Measurements from ENCODE around the gene NUMA1.

The NUMA1 gene

DNA sequence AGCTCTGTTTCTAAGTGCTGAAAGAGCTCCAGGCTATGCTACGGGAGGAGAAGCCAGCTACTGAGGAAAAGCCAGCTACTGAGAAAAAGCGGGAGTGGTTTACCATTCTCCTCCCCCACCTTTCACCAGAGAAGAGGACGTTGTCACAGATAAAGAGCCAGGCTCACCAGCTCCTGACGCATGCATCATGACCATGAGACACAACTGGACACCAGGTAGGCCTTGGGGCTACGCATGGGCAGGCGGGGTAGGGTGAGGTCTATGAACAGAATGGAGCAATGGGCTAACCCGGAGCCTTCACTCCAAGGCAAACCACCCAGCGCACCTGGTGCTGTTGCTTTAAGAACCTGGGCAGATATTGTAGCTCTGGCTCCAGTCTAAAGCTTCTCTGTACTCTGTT, 80.5 kb downstream of the NUMA1 start:
- DNase-seq (ENCODE audit: low spot score), result no peak

DNA sequence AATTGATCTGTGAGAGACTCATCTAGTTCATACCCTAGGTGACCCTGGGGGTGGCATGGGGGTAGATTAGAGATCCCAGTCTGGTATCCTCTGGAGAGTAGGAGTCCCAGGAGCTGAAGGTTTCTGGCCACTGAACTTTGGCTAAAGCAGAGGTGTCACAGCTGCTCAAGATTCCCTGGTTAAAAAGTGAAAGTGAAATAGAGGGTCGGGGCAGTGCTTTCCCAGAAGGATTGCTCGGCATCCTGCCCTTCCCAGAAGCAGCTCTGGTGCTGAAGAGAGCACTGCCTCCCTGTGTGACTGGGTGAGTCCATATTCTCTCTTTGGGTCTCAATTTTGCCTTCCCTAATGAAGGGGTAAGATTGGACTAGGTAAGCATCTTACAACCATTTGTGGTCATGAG, 81.0 kb downstream of the NUMA1 start:
- peak; percentile 77 for DNase-seq (ENCODE audit: low spot score)

DNA sequence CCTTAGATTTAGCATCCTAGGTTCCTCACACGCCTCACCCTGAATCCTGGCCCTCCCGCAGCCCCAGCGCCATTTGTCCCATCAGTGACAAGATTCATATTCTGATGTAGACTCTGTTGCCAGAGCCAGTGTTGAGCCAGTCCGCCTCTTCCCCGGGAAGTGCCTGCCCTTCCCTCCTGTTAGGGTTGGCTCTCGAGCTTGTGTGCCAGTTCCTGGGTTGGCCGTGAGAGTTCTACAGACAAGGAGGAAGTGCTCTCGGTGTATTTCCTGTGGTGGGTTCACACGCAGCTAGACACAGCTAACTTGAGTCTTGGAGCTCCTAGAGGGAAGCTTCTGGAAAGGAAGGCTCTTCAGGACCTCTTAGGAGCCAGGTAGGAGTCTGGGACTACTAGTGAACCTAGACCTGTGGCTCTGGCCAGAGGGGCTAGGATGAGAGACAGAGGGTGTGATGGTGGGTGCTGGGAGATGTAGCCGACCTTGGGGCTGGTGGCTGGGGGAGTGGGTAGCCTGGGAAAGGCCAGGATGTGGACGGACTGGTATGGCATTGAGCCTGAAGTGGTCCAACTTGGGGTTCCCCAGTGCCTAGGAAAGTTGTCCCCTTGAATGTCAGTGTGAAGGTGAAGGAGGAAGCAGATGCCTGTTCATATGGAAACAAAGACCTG, 81.6 kb downstream of the NUMA1 start, which contains the start of gene IL18BP:
TSS of gene IL18BP (plus strand) at position 261 of the 662 bp plus-strand sequence. CDS start 1,076 bp downstream, outside the sequence.
- no peak for DNase-seq (ENCODE audit: low spot score)

- DNase-seq (ENCODE audit: low spot score), result no peak
These were observed 82.3 kb downstream of the NUMA1 start for GRCh38 chr11:71998061-71998460.

GRCh38 chr11:71997594-71997993, 82.7 kb downstream of the NUMA1 start:
- no peak for DNase-seq (ENCODE audit: low spot score)

DNA sequence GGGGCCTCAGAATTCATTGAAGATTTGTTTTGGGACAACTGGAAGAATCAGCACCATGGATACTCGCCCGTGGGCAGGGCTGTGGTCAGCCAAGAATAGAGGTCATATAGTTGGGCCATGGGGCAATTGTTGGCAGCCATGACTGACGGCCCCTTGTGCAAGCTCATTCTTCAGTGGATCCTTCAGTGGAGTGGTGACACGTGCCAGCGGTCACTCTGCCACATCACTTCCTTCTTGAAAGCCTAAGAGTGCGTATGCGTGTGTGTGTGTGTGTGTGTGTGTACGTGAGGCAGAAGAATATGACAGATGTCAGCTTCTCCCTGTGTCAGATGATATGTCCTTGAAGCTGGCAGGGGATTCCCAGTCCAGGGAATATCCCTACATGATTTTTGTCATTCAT, 83.4 kb downstream of the NUMA1 start:
- DNase-seq (ENCODE audit: low spot score), result no peak

DNA sequence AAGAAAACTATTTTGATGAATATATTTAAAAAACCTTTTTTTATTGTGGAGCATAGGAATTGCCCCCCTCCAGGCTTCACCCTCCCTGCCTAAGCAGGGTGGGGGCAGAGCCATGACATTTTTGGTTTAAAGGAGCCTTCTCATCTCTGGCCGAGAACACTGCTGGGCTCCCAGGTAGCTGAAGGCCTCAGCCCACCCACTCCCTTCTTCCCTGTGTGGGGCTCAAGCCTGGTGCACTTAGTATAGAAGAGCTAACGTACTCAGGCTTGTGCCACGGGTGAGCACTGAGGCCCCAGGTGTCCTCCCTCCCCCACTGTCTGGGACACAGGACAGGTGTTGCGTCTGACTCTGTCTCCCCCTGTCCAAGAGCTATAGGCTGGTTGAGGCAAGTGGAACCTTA, 83.8 kb downstream of the NUMA1 start:
- DNase-seq (ENCODE audit: low spot score), result no peak

GRCh38 chr11:71995726-71996291, 84.5 kb downstream of the NUMA1 start:
- no peak for DNase-seq (ENCODE audit: low spot score)

DNA sequence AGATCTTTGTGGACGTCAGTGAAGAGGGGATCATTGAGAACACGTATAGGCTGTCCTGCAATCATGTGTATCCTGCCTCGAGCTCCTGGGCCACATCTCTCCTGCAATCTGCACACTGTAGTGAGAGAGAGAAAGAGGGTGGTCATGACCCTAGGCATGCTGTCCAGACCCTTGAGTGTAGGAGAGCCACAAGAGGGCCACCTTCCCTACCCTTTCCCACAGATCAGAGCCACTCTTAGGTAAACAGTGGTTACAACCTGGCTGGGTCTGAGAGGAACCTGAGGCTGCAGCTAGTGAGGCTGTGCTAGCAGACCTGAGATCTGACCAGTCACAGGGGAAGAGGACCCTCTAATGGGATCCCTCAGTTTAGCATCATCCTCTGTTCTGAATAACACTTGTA, 85.6 kb downstream of the NUMA1 start:
- DNase-seq (ENCODE audit: low spot score), result no peak

- DNase-seq (ENCODE audit: low spot score), result no peak
These were observed 88.1 kb downstream of the NUMA1 start for GRCh38 chr11:71992136-71992730.

GRCh38 chr11:71991494-71991893, 88.8 kb downstream of the NUMA1 start:
- DNase-seq (ENCODE audit: low spot score), result no peak

GRCh38 chr11:71990701-71991100, 89.6 kb downstream of the NUMA1 start:
- no peak for DNase-seq (ENCODE audit: low spot score)

DNA sequence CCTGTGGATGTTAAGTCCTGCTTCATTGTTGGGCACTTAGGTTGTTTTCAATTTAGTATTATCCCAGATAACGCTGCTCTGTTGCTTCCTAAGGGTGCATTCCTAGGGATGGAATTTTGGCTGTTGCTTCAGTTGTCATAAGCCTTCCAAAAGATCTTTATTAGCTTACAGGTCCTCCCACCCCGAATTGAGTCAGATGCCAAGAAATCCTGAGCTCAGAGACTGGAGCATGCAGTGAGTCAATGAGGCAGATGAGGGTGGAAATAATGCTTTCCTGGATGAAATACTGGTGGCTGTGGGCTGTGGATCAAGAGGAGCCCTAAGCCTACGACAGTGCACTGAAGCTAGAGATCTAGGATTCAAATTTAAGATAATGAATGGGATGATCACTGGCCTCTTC, 92.3 kb downstream of the NUMA1 start:
- peak; percentile 45 for DNase-seq (ENCODE audit: low spot score)

DNA sequence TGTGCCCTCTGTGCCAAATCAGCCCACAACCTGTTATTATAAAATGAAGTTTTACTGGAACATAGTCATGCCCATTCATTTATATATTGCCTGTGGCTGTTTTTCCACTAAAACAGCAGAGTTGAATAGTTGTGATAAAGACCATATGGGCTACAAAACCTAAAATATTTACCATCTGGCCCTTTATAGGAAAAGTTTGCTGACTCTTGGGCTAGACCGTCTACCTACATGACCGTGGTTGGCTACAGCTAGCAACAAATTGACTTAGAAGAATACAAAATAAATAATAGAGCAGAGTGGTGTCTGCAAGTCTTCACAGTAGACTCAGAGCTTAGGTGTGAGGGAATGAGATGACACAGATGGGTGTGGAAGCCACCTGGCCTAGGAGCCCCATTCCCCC, 92.8 kb downstream of the NUMA1 start:
- DNase-seq (ENCODE audit: low spot score), result no peak

DNA sequence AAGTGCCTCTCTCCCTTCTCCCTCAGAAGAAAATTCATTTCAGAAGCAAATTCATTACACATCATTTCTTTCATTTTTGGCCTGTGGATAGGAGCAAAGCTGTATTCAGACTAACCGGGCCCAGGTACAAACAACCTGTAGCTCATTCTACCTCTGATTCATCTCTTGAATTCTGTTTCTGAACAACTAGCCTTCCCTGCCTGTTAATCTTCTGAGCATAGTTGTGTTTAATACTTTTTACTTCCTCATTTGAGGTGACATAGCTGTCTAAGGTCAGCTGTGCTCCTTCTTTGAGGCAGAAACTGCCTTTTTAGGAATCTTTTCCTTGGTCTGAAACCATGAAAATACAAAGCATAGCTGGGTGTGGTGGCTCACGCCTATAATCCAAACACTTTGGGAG, 94.2 kb downstream of the NUMA1 start:
- no peak for DNase-seq (ENCODE audit: low spot score)

DNA sequence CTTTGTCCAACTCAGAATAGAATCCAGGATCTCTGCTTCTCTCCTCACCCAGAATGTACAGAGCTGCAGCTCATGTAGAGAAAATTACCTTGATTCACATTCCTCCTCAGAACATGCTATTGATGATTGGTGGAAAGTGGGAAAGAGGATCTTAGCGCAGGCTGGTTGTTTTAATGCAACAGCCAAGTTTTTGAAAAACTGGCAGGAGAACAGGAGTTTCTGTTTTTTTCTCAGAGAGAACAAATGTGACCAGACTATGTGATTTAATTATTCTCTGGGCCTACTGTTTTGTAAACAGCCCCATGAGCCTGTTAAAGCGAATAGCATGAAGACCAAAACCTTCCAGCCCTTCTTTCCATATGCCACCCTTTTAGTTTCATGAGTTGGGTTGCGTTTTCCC, 100.7 kb downstream of the NUMA1 start:
- DNase-seq (ENCODE audit: low spot score), result no peak

GRCh38 chr11:71979094-71979493, 101.2 kb downstream of the NUMA1 start:
- DNase-seq (ENCODE audit: low spot score), result no peak

DNA sequence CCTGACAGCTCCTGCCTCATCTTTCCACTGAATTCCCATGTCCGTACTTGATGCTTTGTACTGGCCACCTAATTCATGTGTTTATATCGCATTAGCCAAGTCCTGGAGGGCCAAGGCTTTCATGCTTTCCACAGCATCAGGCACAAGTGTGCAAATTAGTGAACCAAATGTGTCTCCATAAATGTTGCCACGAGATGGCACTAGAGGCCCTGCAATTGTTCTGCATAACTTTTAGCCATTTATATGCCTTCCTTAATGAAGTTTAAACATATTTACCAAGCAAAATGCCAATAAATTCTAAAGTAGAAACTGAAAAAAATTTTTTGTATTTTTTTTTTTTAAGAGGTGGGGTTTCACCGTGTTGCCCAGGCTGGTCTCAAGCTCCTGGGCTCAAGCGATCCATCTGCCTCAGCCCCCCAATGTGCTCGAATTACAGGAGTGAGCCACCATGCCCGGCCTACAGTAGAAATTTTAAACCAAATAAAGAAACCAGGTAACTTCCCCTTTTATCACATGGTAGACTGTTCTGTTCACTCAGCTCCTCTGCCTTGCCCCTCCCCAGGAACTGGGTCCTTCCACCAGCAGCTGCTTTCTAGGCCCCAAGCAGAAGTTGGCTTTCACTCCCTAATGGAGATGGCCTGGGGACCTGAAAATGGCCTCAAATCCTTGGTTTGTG, 102.5 kb downstream of the NUMA1 start:
- peak; percentile 49 for DNase-seq (ENCODE audit: low spot score)

GRCh38 chr11:71977090-71977489, 103.3 kb downstream of the NUMA1 start:
- DNase-seq (ENCODE audit: low spot score), result no peak

GRCh38 chr11:71976551-71976950, 103.8 kb downstream of the NUMA1 start:
- no peak for DNase-seq (ENCODE audit: low spot score)

GRCh38 chr11:71971680-71972079, 108.7 kb downstream of the NUMA1 start:
- no peak for DNase-seq (ENCODE audit: low spot score)

GRCh38 chr11:71964641-71965040, 115.7 kb downstream of the NUMA1 start:
- no peak for DNase-seq (ENCODE audit: low spot score)

DNA sequence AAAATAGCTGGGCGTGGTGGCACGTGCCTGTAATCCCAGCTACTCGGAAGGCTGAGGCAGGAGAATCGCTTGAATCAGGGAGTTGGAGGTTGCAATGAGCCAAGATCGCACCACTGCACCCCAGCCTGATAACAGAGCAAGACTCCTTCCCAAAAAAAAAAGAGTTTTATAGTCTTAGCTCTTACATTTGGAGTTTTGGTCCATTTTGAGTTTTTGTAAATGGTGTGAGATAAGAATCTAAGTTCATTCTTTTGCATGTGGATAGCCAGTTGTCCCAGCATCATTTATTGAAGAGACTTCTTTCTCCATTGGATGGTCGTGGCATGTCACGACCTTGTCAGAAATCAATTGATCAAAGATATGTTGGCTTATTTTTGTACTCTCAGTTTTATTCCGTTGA, 116.9 kb downstream of the NUMA1 start:
- no peak for DNase-seq (ENCODE audit: low spot score)

Measured in hepatic stellate cell (primary cell).